SK-N-SH treated with all-trans-retinoic acid at 6 μM for 48 hours (cell line): ENCODE measurements around the gene CFAP299.

ENCODE experiments used
- ATAC-seq: fragments of 200-7000 bp; cut with Tn5 transposase; 3 replicates; pipeline ENCODE4 v1.9.1; 2020; ENCODE audit warnings: mild to moderate bottlenecking, moderate library complexity
- ARNTL ChIP-seq: fragments of 450-650 bp; formaldehyde crosslinking; IDR thresholded peaks from 2 replicates; pipeline ENCODE4 v1.5.0; 2020; ENCODE audit warnings: low read depth, mild to moderate bottlenecking, moderate library complexity, borderline replicate concordance
- BACH2 ChIP-seq: fragments of 250-450 bp; sonication (Bioruptor Pico); IDR thresholded peaks from 2 replicates; pipeline ENCODE4 v1.9.0; 2021; ENCODE audit warnings: mild to moderate bottlenecking, borderline replicate concordance
- CSDC2 ChIP-seq: fragments of 250-450 bp; sonication (Bioruptor Pico); IDR thresholded peaks from 2 replicates; pipeline ENCODE4 v1.5.0; 2020; ENCODE audit warnings: mild to moderate bottlenecking, moderate library complexity
- ESRRG ChIP-seq: fragments of 250-450 bp; sonication (Bioruptor Pico); IDR thresholded peaks from 2 replicates; pipeline ENCODE4 v1.6.1; 2021; ENCODE audit warnings: mild to moderate bottlenecking
- GLIS3 ChIP-seq: fragments of 250-450 bp; sonication (Bioruptor Pico); IDR thresholded peaks from 2 replicates; pipeline ENCODE4 v1.5.0; 2020; ENCODE audit warnings: mild to moderate bottlenecking, moderate library complexity
- ISL1 ChIP-seq: fragments of 250-450 bp; sonication (Bioruptor Pico); IDR thresholded peaks from 2 replicates; pipeline ENCODE4 v2.1.2; 2022; ENCODE audit warnings: mild to moderate bottlenecking, moderate library complexity
- OSR1 ChIP-seq: fragments of 250-450 bp; sonication (Bioruptor Pico); IDR thresholded peaks from 2 replicates; pipeline ENCODE4 v1.8.0; 2022; ENCODE audit warnings: moderate library complexity, mild to moderate bottlenecking, inconsistent platforms
- PATZ1 ChIP-seq: fragments of 250-450 bp; sonication (Bioruptor Pico); IDR thresholded peaks from 2 replicates; pipeline ENCODE4 v1.8.0; 2020; ENCODE audit warnings: mild to moderate bottlenecking, moderate library complexity, borderline replicate concordance
- PPARA ChIP-seq: fragments of 250-450 bp; sonication (Bioruptor Pico); IDR thresholded peaks from 2 replicates; pipeline ENCODE4 v1.5.0; 2020; ENCODE audit warnings: mild to moderate bottlenecking, borderline replicate concordance
- RARB ChIP-seq: fragments of 250-450 bp; sonication (Bioruptor Pico); IDR thresholded peaks from 2 replicates; pipeline ENCODE4 v1.8.0; 2021; ENCODE audit warnings: mild to moderate bottlenecking, moderate library complexity
- SNAI2 ChIP-seq: fragments of 250-450 bp; sonication (Bioruptor Pico); IDR thresholded peaks from 2 replicates; pipeline ENCODE4 v1.5.0; 2020; ENCODE audit warnings: mild to moderate bottlenecking, moderate library complexity
- TCF4 ChIP-seq: fragments of 250-450 bp; sonication (Bioruptor Pico); IDR thresholded peaks from 2 replicates; pipeline ENCODE4 v1.8.0; 2021; ENCODE audit warnings: mild to moderate bottlenecking, moderate library complexity, borderline replicate concordance
- TOX ChIP-seq: fragments of 250-450 bp; sonication (Bioruptor Pico); IDR thresholded peaks from 2 replicates; pipeline ENCODE4 v1.8.0; 2021; ENCODE audit warnings: mild to moderate bottlenecking, moderate library complexity, borderline replicate concordance
- TSHZ2 ChIP-seq: fragments of 250-450 bp; sonication (Bioruptor Pico); IDR thresholded peaks from 2 replicates; pipeline ENCODE4 v1.5.0; 2020; ENCODE audit warnings: mild to moderate bottlenecking, moderate library complexity
- ZC3H10 ChIP-seq: fragments of 250-450 bp; sonication (Bioruptor Pico); IDR thresholded peaks from 2 replicates; pipeline ENCODE4 v1.5.1; 2021; ENCODE audit warnings: mild to moderate bottlenecking, moderate library complexity
- ZFP3 ChIP-seq: fragments of 250-450 bp; sonication (Bioruptor Pico); IDR thresholded peaks from 2 replicates; pipeline ENCODE4 v1.5.0; 2020; ENCODE audit warnings: mild to moderate bottlenecking, moderate library complexity
- ZFP30 ChIP-seq: fragments of 450-650 bp; formaldehyde crosslinking; IDR thresholded peaks from 2 replicates; pipeline ENCODE4 v1.5.0; 2022; ENCODE audit warnings: mild to moderate bottlenecking, moderate library complexity
- ZNF565 ChIP-seq: fragments of 450-650 bp; formaldehyde crosslinking; conservative IDR thresholded peaks from 2 replicates; pipeline ENCODE4 v1.5.0; 2020; ENCODE audit warnings: low read depth, mild to moderate bottlenecking, moderate library complexity
- ZNF8 ChIP-seq: fragments of 450-650 bp; formaldehyde crosslinking; IDR thresholded peaks from 2 replicates; pipeline ENCODE4 v1.5.0; 2020; ENCODE audit warnings: mild to moderate bottlenecking, moderate library complexity
- TF ChIP-seq, protein P1 (sequence below): fragments of 250-450 bp; sonication (Bioruptor Pico); IDR thresholded peaks from 2 replicates; pipeline ENCODE4 v1.5.1; 2021; ENCODE audit warnings: mild to moderate bottlenecking, moderate library complexity
- TF ChIP-seq, protein P2 (sequence below): fragments of 250-450 bp; sonication (Bioruptor Pico); IDR thresholded peaks from 2 replicates; pipeline ENCODE4 v1.8.0; 2021; ENCODE audit warnings: low read depth, mild to moderate bottlenecking, moderate library complexity, borderline replicate concordance
- TF ChIP-seq, protein P3 (sequence below): fragments of 250-450 bp; sonication (Bioruptor Pico); IDR thresholded peaks from 2 replicates; pipeline ENCODE4 v1.5.1; 2020; ENCODE audit warnings: low read depth, mild to moderate bottlenecking, moderate library complexity

Gene CFAP299

GRCh38 chr4:80831383-80832361, 496.1 kb downstream of the CFAP299 start:
- peak; percentile 94 for ATAC-seq
- 0 out of 2 replicates have a peak, but pooled peaks have one; percentile 41 for TF ChIP-seq TOX (CRISPR knock-in tag)
- no peak for TF ChIP-seq PPARA (CRISPR knock-in tag)
- TF ChIP-seq ESRRG (CRISPR knock-in tag): no peak

DNA sequence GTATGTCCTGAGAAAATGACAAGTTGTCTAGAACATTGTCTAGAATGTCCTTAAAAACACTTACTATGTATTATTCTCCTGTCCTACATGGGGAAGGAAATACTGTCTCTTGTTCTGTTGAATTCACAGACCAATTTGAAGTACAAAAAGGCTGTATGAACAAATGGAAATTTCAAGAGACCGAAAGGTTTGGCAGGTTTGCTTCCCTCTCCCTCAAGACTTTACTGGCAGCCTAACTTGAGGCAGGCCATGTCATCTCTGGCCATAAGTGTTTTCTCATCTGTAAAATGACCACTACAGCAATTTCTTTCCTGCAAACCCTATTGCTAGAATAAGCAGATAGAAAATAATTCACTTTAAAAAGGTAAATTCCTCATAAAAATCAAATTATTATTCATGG, 503.8 kb downstream of the CFAP299 start:
- TF ChIP-seq ZFP30 (no peak), ESRRG (CRISPR knock-in tag) (no peak), OSR1 (CRISPR knock-in tag) (no peak), TCF4 (no peak), ZNF565 (no peak), PATZ1 (CRISPR knock-in tag) (no peak), ARNTL (CRISPR knock-in tag) (no peak)
- TF ChIP-seq, protein P1, sequence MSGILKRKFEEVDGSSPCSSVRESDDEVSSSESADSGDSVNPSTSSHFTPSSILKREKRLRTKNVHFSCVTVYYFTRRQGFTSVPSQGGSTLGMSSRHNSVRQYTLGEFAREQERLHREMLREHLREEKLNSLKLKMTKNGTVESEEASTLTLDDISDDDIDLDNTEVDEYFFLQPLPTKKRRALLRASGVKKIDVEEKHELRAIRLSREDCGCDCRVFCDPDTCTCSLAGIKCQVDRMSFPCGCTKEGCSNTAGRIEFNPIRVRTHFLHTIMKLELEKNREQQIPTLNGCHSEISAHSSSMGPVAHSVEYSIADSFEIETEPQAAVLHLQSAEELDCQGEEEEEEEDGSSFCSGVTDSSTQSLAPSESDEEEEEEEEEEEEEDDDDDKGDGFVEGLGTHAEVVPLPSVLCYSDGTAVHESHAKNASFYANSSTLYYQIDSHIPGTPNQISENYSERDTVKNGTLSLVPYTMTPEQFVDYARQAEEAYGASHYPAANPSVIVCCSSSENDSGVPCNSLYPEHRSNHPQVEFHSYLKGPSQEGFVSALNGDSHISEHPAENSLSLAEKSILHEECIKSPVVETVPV (CRISPR knock-in tag): no peak

GRCh38 chr4:80839792-80840191, 504.3 kb downstream of the CFAP299 start:
- ATAC-seq: no peak
- TF ChIP-seq SNAI2 (CRISPR knock-in tag): no peak
- TF ChIP-seq, protein P2, sequence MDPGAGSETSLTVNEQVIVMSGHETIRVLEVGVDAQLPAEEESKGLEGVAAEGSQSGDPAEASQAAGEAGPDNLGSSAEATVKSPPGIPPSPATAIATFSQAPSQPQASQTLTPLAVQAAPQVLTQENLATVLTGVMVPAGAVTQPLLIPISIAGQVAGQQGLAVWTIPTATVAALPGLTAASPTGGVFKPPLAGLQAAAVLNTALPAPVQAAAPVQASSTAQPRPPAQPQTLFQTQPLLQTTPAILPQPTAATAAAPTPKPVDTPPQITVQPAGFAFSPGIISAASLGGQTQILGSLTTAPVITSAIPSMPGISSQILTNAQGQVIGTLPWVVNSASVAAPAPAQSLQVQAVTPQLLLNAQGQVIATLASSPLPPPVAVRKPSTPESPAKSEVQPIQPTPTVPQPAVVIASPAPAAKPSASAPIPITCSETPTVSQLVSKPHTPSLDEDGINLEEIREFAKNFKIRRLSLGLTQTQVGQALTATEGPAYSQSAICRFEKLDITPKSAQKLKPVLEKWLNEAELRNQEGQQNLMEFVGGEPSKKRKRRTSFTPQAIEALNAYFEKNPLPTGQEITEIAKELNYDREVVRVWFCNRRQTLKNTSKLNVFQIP (CRISPR knock-in tag): no peak
- no peak for TF ChIP-seq ZFP30
- no peak for TF ChIP-seq TCF4
- TF ChIP-seq ZC3H10 (CRISPR knock-in tag): no peak
- no peak for TF ChIP-seq ZFP3
- TF ChIP-seq GLIS3 (CRISPR knock-in tag): no peak
- no peak for TF ChIP-seq ZNF565
- no peak for TF ChIP-seq ESRRG (CRISPR knock-in tag)
- no peak for TF ChIP-seq ISL1 (CRISPR knock-in tag)
- TF ChIP-seq, protein P3, sequence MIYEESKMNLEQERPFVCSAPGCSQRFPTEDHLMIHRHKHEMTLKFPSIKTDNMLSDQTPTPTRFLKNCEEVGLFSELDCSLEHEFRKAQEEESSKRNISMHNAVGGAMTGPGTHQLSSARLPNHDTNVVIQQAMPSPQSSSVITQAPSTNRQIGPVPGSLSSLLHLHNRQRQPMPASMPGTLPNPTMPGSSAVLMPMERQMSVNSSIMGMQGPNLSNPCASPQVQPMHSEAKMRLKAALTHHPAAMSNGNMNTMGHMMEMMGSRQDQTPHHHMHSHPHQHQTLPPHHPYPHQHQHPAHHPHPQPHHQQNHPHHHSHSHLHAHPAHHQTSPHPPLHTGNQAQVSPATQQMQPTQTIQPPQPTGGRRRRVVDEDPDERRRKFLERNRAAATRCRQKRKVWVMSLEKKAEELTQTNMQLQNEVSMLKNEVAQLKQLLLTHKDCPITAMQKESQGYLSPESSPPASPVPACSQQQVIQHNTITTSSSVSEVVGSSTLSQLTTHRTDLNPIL: no peak
- TF ChIP-seq BACH2 (CRISPR knock-in tag): no peak
- no peak for TF ChIP-seq PATZ1 (CRISPR knock-in tag)
- TF ChIP-seq, all 23 proteins: peak for 0

More for the DNA sequence above, 503.8 kb downstream of the CFAP299 start:
- no peak for ATAC-seq

DNA sequence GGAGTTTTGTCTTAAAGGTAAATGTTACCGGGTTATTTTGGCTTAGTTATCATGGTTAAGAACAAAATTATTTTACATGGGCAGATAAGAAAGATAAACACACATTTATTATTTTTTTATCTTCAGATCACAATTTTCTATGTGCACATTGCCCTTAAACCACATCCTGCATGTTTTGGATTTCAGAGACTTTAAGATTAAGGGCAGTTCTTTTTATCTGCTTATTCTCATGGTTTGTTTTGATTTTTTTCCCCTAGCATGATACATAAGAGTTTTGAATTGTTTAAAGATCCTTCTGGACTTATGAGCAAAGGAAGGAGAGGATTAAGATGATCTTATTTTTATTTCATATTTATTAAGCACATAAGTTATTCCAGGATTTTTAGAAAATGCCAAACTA, 504.9 kb downstream of the CFAP299 start:
- peak; percentile 40; the same call in 2 of the 3 replicates for ATAC-seq
- no peak for TF ChIP-seq ESRRG (CRISPR knock-in tag)
- TF ChIP-seq TCF4: no peak
- no peak for TF ChIP-seq ZNF8
- no peak for TF ChIP-seq PPARA (CRISPR knock-in tag)
- no peak for TF ChIP-seq ZC3H10 (CRISPR knock-in tag)
- no peak for TF ChIP-seq PATZ1 (CRISPR knock-in tag)
- no peak for TF ChIP-seq CSDC2
- no peak for TF ChIP-seq TOX (CRISPR knock-in tag)
- no peak for TF ChIP-seq TSHZ2 (CRISPR knock-in tag)
- TF ChIP-seq ISL1 (CRISPR knock-in tag): no peak
- no peak for TF ChIP-seq RARB (CRISPR knock-in tag)
